ENCODE results near the gene RPAIN. TPM values are rescaled to one million over a fixed set of nuclear protein-coding genes. Genes with fewer than 3 reads are reported as not detected.
"Not testable (repeated sequence)": the region's sequence is repeated elsewhere in the genome, so short reads cannot be mapped to it uniquely, and the experiment has no call there.

RPAIN gene
- total RNA-seq, 4 donors from 2014 or later = 22.7 to 46.9 (median 43.8) TPM

DNA sequence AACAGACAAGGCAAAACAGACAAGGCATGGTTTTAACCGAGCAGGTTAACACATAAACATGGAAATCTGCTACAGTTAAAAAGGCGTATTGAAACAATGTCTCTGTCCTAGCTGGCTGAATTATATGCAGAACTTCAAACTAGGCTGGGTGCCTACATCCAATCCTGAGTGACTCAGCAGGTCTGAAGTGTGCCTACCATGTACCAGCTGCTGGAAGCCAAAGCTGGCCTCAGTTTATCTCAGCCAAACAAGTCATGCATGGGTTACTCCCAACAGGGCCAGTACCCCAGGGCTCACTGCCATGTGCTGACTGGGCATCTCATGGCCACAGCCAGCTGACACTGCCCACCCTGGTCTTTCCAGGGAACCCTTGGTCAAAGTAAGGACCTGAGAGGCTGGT, 15.0 kb downstream of the RPAIN start:
- Histone ChIP-seq H3K9me3 (no peaks in the 10 kb centered on the region), H3K36me3 (peaks cover 0 to 80% of the 10 kb centered on the region in 2 donors), H3K4me1 (peaks cover 0 to 39% (median 7%) of the 10 kb centered on the region in 3 donors), H3K27me3 (no peaks in the 10 kb centered on the region), H3K27ac (no peak overlapping the region), H3K4me3 (no peak overlapping the region)
- TF ChIP-seq EP300 (IDR thresholded peaks at IDR 0.05) = no peak
- TF ChIP-seq POLR2AphosphoS5 (IDR thresholded peaks at IDR 0.05) = no peak
- no peak for TF ChIP-seq POLR2A (IDR thresholded peaks at IDR 0.05)
- TF ChIP-seq, protein P1, sequence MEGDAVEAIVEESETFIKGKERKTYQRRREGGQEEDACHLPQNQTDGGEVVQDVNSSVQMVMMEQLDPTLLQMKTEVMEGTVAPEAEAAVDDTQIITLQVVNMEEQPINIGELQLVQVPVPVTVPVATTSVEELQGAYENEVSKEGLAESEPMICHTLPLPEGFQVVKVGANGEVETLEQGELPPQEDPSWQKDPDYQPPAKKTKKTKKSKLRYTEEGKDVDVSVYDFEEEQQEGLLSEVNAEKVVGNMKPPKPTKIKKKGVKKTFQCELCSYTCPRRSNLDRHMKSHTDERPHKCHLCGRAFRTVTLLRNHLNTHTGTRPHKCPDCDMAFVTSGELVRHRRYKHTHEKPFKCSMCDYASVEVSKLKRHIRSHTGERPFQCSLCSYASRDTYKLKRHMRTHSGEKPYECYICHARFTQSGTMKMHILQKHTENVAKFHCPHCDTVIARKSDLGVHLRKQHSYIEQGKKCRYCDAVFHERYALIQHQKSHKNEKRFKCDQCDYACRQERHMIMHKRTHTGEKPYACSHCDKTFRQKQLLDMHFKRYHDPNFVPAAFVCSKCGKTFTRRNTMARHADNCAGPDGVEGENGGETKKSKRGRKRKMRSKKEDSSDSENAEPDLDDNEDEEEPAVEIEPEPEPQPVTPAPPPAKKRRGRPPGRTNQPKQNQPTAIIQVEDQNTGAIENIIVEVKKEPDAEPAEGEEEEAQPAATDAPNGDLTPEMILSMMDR (IDR thresholded peaks at IDR 0.05) = no peak
- 57 to 69% methylated on average over 1 to 2 of the region's 2 CpGs for WGBS, 2 donors (ENCODE audit: low coverage in 1 of 2)
- ATAC-seq = no peak

DNA sequence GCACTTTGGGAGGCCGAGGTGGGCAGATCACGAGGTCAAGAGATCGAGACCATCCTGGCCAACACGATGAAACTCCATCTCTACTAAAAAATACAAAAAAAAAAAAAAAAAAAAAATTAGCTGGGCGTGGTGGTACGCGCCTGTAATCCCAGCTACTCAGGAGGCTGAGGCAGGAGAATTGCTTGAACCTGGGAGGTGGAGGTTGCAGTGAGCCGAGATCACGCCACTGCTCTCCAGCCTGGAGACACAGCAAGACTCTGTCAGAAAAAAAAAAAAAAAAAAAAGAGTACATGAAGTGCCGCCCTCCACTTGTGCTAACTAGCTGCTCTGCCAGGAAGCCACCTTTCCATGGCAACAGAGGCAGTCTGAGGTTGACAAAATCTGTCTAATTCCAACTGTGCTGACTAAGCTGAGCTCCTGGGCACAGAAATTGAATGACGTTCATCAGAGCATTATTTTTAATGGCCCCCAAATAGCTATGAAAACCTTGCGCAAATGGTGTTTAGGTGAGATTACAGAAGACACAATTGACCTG, 15.9 kb downstream of the RPAIN start:
- not testable (repeated sequence) for H3K27me3 ChIP-seq, H3K9me3 ChIP-seq, H3K27ac ChIP-seq, ATAC-seq, H3K4me3 ChIP-seq
- WGBS, 2 donors (ENCODE audit: low coverage in 1 of 2) = 75 to 100% methylated on average over 4 to 7 of the region's 12 CpGs
- peaks cover 0 to 71% of the 10 kb centered on the region in 2 donors for H3K36me3 ChIP-seq
- peaks cover 0 to 41% (median 7%) of the 10 kb centered on the region in 3 donors for H3K4me1 ChIP-seq

DNA sequence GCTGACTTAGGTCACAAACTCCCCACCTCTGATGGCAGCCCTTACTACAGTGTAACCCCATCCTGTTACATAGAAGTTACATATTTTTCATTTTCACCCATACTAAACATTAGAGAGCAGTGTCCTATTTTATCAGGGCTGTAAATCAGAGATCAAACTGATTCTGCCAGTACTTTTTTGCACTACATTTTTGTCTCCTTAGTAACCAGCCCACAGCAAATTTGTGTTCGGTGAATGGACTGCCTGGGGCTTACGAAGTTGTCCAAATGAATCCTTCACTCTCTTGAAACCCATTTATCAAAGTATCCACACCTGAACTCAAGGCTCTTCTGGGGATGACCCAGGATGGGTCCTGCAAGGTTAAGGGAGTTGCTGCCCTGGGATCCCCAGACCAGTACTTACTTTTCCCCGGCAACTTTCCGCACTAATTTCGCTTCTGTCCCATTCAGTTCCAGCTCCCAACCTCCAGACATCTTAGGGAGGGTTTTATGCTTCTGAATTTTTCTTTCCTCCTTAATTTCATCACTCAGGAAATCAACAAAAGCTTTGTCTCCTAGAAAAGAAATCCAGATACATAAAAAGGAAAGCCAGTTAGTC, 17.8 kb downstream of the RPAIN start:
- Histone ChIP-seq H3K4me3 (peak overlapping the region; percentile 60 to 69), H3K27me3 (no peaks in the 10 kb centered on the region), H3K27ac (peak overlapping the region in 2 of 4 donors; percentile 82 to 83), H3K36me3 (peaks cover 0 to 58% of the 10 kb centered on the region in 2 donors), H3K9me3 (no peaks in the 10 kb centered on the region), H3K4me1 (peaks cover 0 to 41% (median 7%) of the 10 kb centered on the region in 3 donors)
- 55 to 63% methylated on average over 4 to 5 of the region's 5 CpGs for WGBS, 2 donors (ENCODE audit: low coverage in 1 of 2)
- ATAC-seq = no peak
- no peak for TF ChIP-seq POLR2A (IDR thresholded peaks at IDR 0.05)

DNA sequence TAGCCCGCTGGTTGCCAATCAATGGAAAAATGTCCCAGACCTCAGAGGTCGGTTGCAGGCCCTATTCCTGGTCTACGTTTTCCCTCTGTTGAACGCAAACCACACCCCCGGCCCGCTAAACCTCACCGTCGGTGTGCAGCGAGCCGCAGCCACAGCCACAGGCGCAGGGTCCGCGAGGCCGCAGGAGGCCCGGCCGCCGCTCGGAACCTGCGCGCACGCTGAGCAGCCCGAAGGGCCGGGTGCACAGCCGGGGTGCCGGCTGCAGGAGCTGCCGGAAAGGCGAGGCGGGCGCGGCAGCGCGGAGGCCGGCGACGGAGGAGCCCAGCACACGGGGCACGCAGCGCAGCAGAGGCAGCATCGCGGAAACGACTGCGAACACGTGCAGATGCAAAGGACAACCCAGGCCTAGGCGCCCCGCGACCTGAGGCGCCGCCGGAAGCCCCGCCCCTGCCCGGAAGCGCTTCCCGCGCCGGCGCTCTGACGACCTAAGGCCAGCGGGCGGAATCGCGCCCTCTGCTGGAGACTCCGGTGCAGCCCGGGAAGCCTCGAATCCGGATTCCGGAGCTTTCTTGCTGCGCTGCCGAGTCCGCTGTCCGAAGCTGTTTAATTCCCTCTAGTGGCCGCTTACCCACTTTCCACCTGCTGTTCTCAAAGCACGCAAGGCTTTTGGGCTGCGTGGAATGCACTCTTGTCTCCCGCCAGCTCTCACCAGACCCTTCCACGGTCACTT, 18.9 kb downstream of the RPAIN start, which contains the start of gene C1QBP:
Gene C1QBP (minus strand): TSS at position 440 of the 730 bp plus-strand sequence. CDS start 82 bp downstream, at position 358.
- H3K27ac ChIP-seq = peak within 1 kb of the TSS; percentile 54 to 83 (median 80)
- peaks cover 0 to 41% (median 7%) of the 10 kb centered on the region in 3 donors for H3K4me1 ChIP-seq
- peak within 1 kb of the TSS; percentile 60 to 69 for H3K4me3 ChIP-seq
- H3K27me3 ChIP-seq = no peaks in the 10 kb centered on the region
- no peaks in the 10 kb centered on the region for H3K9me3 ChIP-seq
- TF ChIP-seq POLR2AphosphoS5 (IDR thresholded peaks at IDR 0.05) (peak; percentile 56), EP300 (IDR thresholded peaks at IDR 0.05) (no peak), POLR2A (IDR thresholded peaks at IDR 0.05) (peak; percentile 52 to 55)
- TF ChIP-seq, protein P1 (IDR thresholded peaks at IDR 0.05) = peak; percentile 97 to 99 (median 98)
- ATAC-seq = peak; percentile 98
- peaks cover 0 to 58% of the 10 kb centered on the region in 2 donors for H3K36me3 ChIP-seq
- 0% methylated on average over 7 to 13 of the region's 75 CpGs for WGBS, 2 donors (ENCODE audit: low coverage in 1 of 2)

DNA sequence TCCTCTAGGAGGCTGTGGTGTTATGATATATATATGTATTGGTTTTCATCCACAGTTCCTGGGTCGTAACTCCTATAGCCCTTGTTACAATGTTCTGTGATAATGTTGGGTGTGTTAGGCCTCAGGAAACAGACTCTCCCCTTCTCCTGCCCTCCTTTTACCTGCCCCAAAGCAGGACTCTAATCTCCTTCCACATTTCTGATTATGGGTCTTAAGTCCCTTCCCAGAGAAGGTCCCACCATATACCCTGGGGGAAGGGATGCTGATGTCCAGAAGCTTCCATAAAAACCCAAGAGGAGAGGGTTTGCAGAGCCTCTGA, 19.4 kb downstream of the RPAIN start:
- no peak for ATAC-seq
- no peaks in the 10 kb centered on the region for H3K27me3 ChIP-seq
- H3K27ac ChIP-seq = peak overlapping the region; percentile 54 to 83 (median 80)
- H3K9me3 ChIP-seq = no peaks in the 10 kb centered on the region
- peaks cover 0 to 41% (median 7%) of the 10 kb centered on the region in 3 donors for H3K4me1 ChIP-seq
- H3K4me3 ChIP-seq = peak overlapping the region; percentile 60 to 69
- TF ChIP-seq POLR2A (IDR thresholded peaks at IDR 0.05) (no peak), EP300 (IDR thresholded peaks at IDR 0.05) (no peak), POLR2AphosphoS5 (IDR thresholded peaks at IDR 0.05) (no peak)
- TF ChIP-seq, protein P1 (IDR thresholded peaks at IDR 0.05) = no peak
- 0% methylated on average over 1 of the region's 1 CpG; no CpG with 5 or more reads in 1 of the 2 donors for WGBS, 2 donors (ENCODE audit: low coverage in 1 of 2)
- H3K36me3 ChIP-seq = peaks cover 0 to 58% of the 10 kb centered on the region in 2 donors

All from gastroesophageal sphincter (tissue), 4 donors.